ENCODE results near the gene CD4. TPM values are rescaled to one million over a fixed set of nuclear protein-coding genes. Genes with fewer than 3 reads are reported as not detected.

CD4 gene
- total and polyA plus RNA-seq, 4 donors: 11.3 to 16.6 (median 14.2) TPM

- Histone ChIP-seq H3K36me3 (ENCODE audit: control insufficient read depth, insufficient read depth, low read length) (peaks cover 55% of the 10 kb centered on the region), H3K27me3 (ENCODE audit: control insufficient read depth, insufficient read depth, low read length) (no peaks in the 10 kb centered on the region), H3K27ac (ENCODE audit: low read depth, low read length) (no peak overlapping the region), H3K4me3 (ENCODE audit: low read depth, low read length) (no peak overlapping the region), H3K4me1 (ENCODE audit: control insufficient read depth, insufficient read depth, low read length) (peaks cover 53% of the 10 kb centered on the region), H3K9me3 (ENCODE audit: control insufficient read depth, insufficient read depth, low read length) (no peaks in the 10 kb centered on the region)
- DNase-seq (ENCODE audit: low read depth in 4 of 6, low spot score in 6 of 6): no peak
- 74% methylated on average over 6 of the region's 12 CpGs for WGBS (ENCODE audit: insufficient coverage)
Observed at GRCh38 chr12:6770094-6770493, 19.2 kb upstream of the CD4 start.

GRCh38 chr12:6770600-6770999 lies 18.7 kb upstream of the CD4 start:
- H3K27ac ChIP-seq (ENCODE audit: low read depth, low read length): no peak overlapping the region
- no peak for DNase-seq (ENCODE audit: low read depth in 4 of 6, low spot score in 6 of 6)
- H3K4me3 ChIP-seq (ENCODE audit: low read depth, low read length): no peak overlapping the region
- peaks cover 60% of the 10 kb centered on the region for H3K36me3 ChIP-seq (ENCODE audit: control insufficient read depth, insufficient read depth, low read length)
- H3K4me1 ChIP-seq (ENCODE audit: control insufficient read depth, insufficient read depth, low read length): peaks cover 48% of the 10 kb centered on the region
- no peaks in the 10 kb centered on the region for H3K27me3 ChIP-seq (ENCODE audit: control insufficient read depth, insufficient read depth, low read length)
- no peaks in the 10 kb centered on the region for H3K9me3 ChIP-seq (ENCODE audit: control insufficient read depth, insufficient read depth, low read length)
- WGBS (ENCODE audit: insufficient coverage): 36% methylated on average over 1 of the region's 10 CpGs

- H3K4me1 ChIP-seq (ENCODE audit: control insufficient read depth, insufficient read depth, low read length): peaks cover 43% of the 10 kb centered on the region
- no peak for DNase-seq (ENCODE audit: low read depth in 4 of 6, low spot score in 6 of 6)
- no peaks in the 10 kb centered on the region for H3K27me3 ChIP-seq (ENCODE audit: control insufficient read depth, insufficient read depth, low read length)
- H3K36me3 ChIP-seq (ENCODE audit: control insufficient read depth, insufficient read depth, low read length): peaks cover 60% of the 10 kb centered on the region
- WGBS (ENCODE audit: insufficient coverage): 100% methylated on average over 4 of the region's 4 CpGs
- no peaks in the 10 kb centered on the region for H3K9me3 ChIP-seq (ENCODE audit: control insufficient read depth, insufficient read depth, low read length)
- no peak overlapping the region for H3K4me3 ChIP-seq (ENCODE audit: low read depth, low read length)
- H3K27ac ChIP-seq (ENCODE audit: low read depth, low read length): no peak overlapping the region
Observed at GRCh38 chr12:6771091-6771495, 18.2 kb upstream of the CD4 start.

GRCh38 chr12:6771509-6772330 lies 17.6 kb upstream of the CD4 start:
- Histone ChIP-seq H3K36me3 (ENCODE audit: control insufficient read depth, insufficient read depth, low read length) (peaks cover 60% of the 10 kb centered on the region), H3K4me3 (ENCODE audit: low read depth, low read length) (no peak overlapping the region), H3K27me3 (ENCODE audit: control insufficient read depth, insufficient read depth, low read length) (no peaks in the 10 kb centered on the region), H3K27ac (ENCODE audit: low read depth, low read length) (no peak overlapping the region), H3K9me3 (ENCODE audit: control insufficient read depth, insufficient read depth, low read length) (no peaks in the 10 kb centered on the region), H3K4me1 (ENCODE audit: control insufficient read depth, insufficient read depth, low read length) (peaks cover 43% of the 10 kb centered on the region)
- 69% methylated on average over 4 of the region's 12 CpGs for whole genome bisulfite sequencing (ENCODE audit: insufficient coverage)
- no peak for DNase-seq (ENCODE audit: low read depth in 4 of 6, low spot score in 6 of 6)

GRCh38 chr12:6772331-6772695 lies 17.0 kb upstream of the CD4 start, which contains the start of gene LAG3:
TSS of gene LAG3 (plus strand) at chr12:6772520. CDS start at chr12:6772853, 333 bp downstream.
- peaks cover 60% of the 10 kb centered on the region for H3K36me3 ChIP-seq (ENCODE audit: control insufficient read depth, insufficient read depth, low read length)
- no peak within 1 kb of the TSS for H3K4me3 ChIP-seq (ENCODE audit: low read depth, low read length)
- H3K9me3 ChIP-seq (ENCODE audit: control insufficient read depth, insufficient read depth, low read length): no peaks in the 10 kb centered on the region
- WGBS (ENCODE audit: insufficient coverage): 49% methylated on average over 9 of the region's 15 CpGs
- H3K27me3 ChIP-seq (ENCODE audit: control insufficient read depth, insufficient read depth, low read length): no peaks in the 10 kb centered on the region
- H3K27ac ChIP-seq (ENCODE audit: low read depth, low read length): no peak within 1 kb of the TSS
- peaks cover 42% of the 10 kb centered on the region for H3K4me1 ChIP-seq (ENCODE audit: control insufficient read depth, insufficient read depth, low read length)
- DNase-seq (ENCODE audit: low read depth in 4 of 6, low spot score in 6 of 6): no peak

- no peaks in the 10 kb centered on the region for H3K27me3 ChIP-seq (ENCODE audit: control insufficient read depth, insufficient read depth, low read length)
- WGBS (ENCODE audit: insufficient coverage): 61% methylated on average over 15 of the region's 21 CpGs
- no peak for DNase-seq (ENCODE audit: low read depth in 4 of 6, low spot score in 6 of 6)
- H3K4me1 ChIP-seq (ENCODE audit: control insufficient read depth, insufficient read depth, low read length): peaks cover 44% of the 10 kb centered on the region
- no peak overlapping the region for H3K4me3 ChIP-seq (ENCODE audit: low read depth, low read length)
- peaks cover 62% of the 10 kb centered on the region for H3K36me3 ChIP-seq (ENCODE audit: control insufficient read depth, insufficient read depth, low read length)
- H3K9me3 ChIP-seq (ENCODE audit: control insufficient read depth, insufficient read depth, low read length): no peaks in the 10 kb centered on the region
- no peak overlapping the region for H3K27ac ChIP-seq (ENCODE audit: low read depth, low read length)
Observed at GRCh38 chr12:6772726-6773589, 16.4 kb upstream of the CD4 start.

- Histone ChIP-seq H3K27me3 (ENCODE audit: control insufficient read depth, insufficient read depth, low read length) (no peaks in the 10 kb centered on the region), H3K36me3 (ENCODE audit: control insufficient read depth, insufficient read depth, low read length) (peaks cover 62% of the 10 kb centered on the region), H3K27ac (ENCODE audit: low read depth, low read length) (no peak overlapping the region), H3K9me3 (ENCODE audit: control insufficient read depth, insufficient read depth, low read length) (no peaks in the 10 kb centered on the region), H3K4me3 (ENCODE audit: low read depth, low read length) (no peak overlapping the region), H3K4me1 (ENCODE audit: control insufficient read depth, insufficient read depth, low read length) (peaks cover 44% of the 10 kb centered on the region)
- 16% methylated on average over 36 of the region's 60 CpGs for WGBS (ENCODE audit: insufficient coverage)
- DNase-seq (ENCODE audit: low read depth in 4 of 6, low spot score in 6 of 6): no peak
Observed at GRCh38 chr12:6773590-6774351, 15.6 kb upstream of the CD4 start.

GRCh38 chr12:6774499-6775062 lies 14.7 kb upstream of the CD4 start:
- no peaks in the 10 kb centered on the region for H3K27me3 ChIP-seq (ENCODE audit: control insufficient read depth, insufficient read depth, low read length)
- no peak overlapping the region for H3K27ac ChIP-seq (ENCODE audit: low read depth, low read length)
- H3K4me3 ChIP-seq (ENCODE audit: low read depth, low read length): no peak overlapping the region
- H3K36me3 ChIP-seq (ENCODE audit: control insufficient read depth, insufficient read depth, low read length): peaks cover 54% of the 10 kb centered on the region
- no peak for DNase-seq (ENCODE audit: low read depth in 4 of 6, low spot score in 6 of 6)
- 93% methylated on average over 14 of the region's 15 CpGs for WGBS (ENCODE audit: insufficient coverage)
- peaks cover 44% of the 10 kb centered on the region for H3K4me1 ChIP-seq (ENCODE audit: control insufficient read depth, insufficient read depth, low read length)
- no peaks in the 10 kb centered on the region for H3K9me3 ChIP-seq (ENCODE audit: control insufficient read depth, insufficient read depth, low read length)
